ENCODE results near the gene TBK1. TPM values are rescaled to one million over a fixed set of nuclear protein-coding genes. Genes with fewer than 3 reads are reported as not detected.

TBK1 gene
- total and polyA plus RNA-seq, 2 of the 13 experiments (the other 11 are each of a cell fraction or from before 2014, with no cell fraction given), result 10.3 to 25.2 TPM

GRCh38 chr12:64451687-64452558 lies at the start of gene TBK1 (continued):
- no peak for TF ChIP-seq CENPX (CRISPR knock-in tag; IDR thresholded peaks at IDR 0.05)
- TF ChIP-seq THRA (CRISPR knock-in tag; IDR thresholded peaks at IDR 0.05; ENCODE audit: borderline replicate concordance), result no peak
- TF ChIP-seq, protein P1, sequence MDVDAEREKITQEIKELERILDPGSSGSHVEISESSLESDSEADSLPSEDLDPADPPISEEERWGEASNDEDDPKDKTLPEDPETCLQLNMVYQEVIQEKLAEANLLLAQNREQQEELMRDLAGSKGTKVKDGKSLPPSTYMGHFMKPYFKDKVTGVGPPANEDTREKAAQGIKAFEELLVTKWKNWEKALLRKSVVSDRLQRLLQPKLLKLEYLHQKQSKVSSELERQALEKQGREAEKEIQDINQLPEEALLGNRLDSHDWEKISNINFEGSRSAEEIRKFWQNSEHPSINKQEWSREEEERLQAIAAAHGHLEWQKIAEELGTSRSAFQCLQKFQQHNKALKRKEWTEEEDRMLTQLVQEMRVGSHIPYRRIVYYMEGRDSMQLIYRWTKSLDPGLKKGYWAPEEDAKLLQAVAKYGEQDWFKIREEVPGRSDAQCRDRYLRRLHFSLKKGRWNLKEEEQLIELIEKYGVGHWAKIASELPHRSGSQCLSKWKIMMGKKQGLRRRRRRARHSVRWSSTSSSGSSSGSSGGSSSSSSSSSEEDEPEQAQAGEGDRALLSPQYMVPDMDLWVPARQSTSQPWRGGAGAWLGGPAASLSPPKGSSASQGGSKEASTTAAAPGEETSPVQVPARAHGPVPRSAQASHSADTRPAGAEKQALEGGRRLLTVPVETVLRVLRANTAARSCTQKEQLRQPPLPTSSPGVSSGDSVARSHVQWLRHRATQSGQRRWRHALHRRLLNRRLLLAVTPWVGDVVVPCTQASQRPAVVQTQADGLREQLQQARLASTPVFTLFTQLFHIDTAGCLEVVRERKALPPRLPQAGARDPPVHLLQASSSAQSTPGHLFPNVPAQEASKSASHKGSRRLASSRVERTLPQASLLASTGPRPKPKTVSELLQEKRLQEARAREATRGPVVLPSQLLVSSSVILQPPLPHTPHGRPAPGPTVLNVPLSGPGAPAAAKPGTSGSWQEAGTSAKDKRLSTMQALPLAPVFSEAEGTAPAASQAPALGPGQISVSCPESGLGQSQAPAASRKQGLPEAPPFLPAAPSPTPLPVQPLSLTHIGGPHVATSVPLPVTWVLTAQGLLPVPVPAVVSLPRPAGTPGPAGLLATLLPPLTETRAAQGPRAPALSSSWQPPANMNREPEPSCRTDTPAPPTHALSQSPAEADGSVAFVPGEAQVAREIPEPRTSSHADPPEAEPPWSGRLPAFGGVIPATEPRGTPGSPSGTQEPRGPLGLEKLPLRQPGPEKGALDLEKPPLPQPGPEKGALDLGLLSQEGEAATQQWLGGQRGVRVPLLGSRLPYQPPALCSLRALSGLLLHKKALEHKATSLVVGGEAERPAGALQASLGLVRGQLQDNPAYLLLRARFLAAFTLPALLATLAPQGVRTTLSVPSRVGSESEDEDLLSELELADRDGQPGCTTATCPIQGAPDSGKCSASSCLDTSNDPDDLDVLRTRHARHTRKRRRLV (CRISPR knock-in tag; IDR thresholded peaks at IDR 0.05), result no peak
- 0 out of 2 replicates have a peak, but pooled peaks have one; percentile 26 for TF ChIP-seq PAXIP1 (CRISPR knock-in tag; conservative IDR thresholded peaks at IDR 0.05)
- TF ChIP-seq ZNF430 (CRISPR knock-in tag; IDR thresholded peaks at IDR 0.05), result peak; percentile 77
- peak; percentile 74; the same call in 1 of the 2 replicates for TF ChIP-seq ZNF891 (CRISPR knock-in tag; IDR thresholded peaks at IDR 0.05)
- no peak for TF ChIP-seq ZNF83 (CRISPR knock-in tag; IDR thresholded peaks at IDR 0.05; ENCODE audit: borderline replicate concordance)
- peak; percentile 67 for TF ChIP-seq MXD1 (CRISPR knock-in tag; IDR thresholded peaks at IDR 0.05)
- no peak for TF ChIP-seq ZNF781 (CRISPR knock-in tag; IDR thresholded peaks at IDR 0.05; ENCODE audit: borderline replicate concordance, not compliant biosample characterization)
- TF ChIP-seq CHD2 (IDR thresholded peaks at IDR 0.05; ENCODE audit: low read depth, low read length), result no peak
- TF ChIP-seq ZMYM4 (CRISPR knock-in tag; IDR thresholded peaks at IDR 0.05), result peak; percentile 85
- TF ChIP-seq ZNF607 (CRISPR knock-in tag; IDR thresholded peaks at IDR 0.05; ENCODE audit: borderline replicate concordance), result peak; percentile 67; the same call in 1 of the 2 replicates
- TF ChIP-seq XRCC5 (optimal IDR thresholded peaks at IDR 0.05; ENCODE audit: low read length), result no peak
